Epithelial cell of esophagus (primary cell): Measurements from ENCODE around the gene ERO1B.
"Not testable (repeated sequence)": the region's sequence is repeated elsewhere in the genome, so short reads cannot be mapped to it uniquely, and the experiment has no call there.

Experiments used
- DNase-seq: peaks from one replicate; pipeline ENCODE4 v3.0.0; 2010; ENCODE audit warnings: low read depth
- H3K4me3 ChIP-seq: 2 replicates; pipeline ENCODE4 v1.5.1; 2011; ENCODE audit warnings: mild to moderate bottlenecking, low read length, control low read depth
- CTCF ChIP-seq: IDR thresholded peaks from 2 replicates; pipeline ENCODE4 v1.5.1; 2011; ENCODE audit warnings: low read depth, mild to moderate bottlenecking, low read length, control low read depth, inconsistent platforms; ENCODE audit not compliant: insufficient read depth; ENCODE audit errors: missing control alignments

Gene ERO1B

GRCh38 chr1:236281654-236282424 is at the start of gene ERO1B:
TSS of gene ERO1B (minus strand) at chr1:236281958. CDS start at chr1:236281783, 175 bp downstream.
- peak; percentile 97 for DNase-seq
- no peak for TF ChIP-seq CTCF
- peak within 1 kb of the TSS; percentile 76 for H3K4me3 ChIP-seq

GRCh38 chr1:236331412-236331811 is 49.7 kb upstream of the ERO1B start:
- not testable (repeated sequence) for DNase-seq, H3K4me3 ChIP-seq

GRCh38 chr1:236326432-236326831 is 44.7 kb upstream of the ERO1B start:
- no peak for DNase-seq
- TF ChIP-seq CTCF, result no peak
- H3K4me3 ChIP-seq, result no peak overlapping the region

- DNase-seq, result no peak
- no peak for TF ChIP-seq CTCF
- no peak overlapping the region for H3K4me3 ChIP-seq
These were observed 43.8 kb upstream of the ERO1B start for GRCh38 chr1:236325567-236325966.

- no peak for DNase-seq
- no peak overlapping the region for H3K4me3 ChIP-seq
- no peak for TF ChIP-seq CTCF
These were observed 42.2 kb upstream of the ERO1B start for GRCh38 chr1:236323819-236324411.

- DNase-seq, result no peak
- H3K4me3 ChIP-seq, result no peak overlapping the region
These were observed 41.0 kb upstream of the ERO1B start for GRCh38 chr1:236322566-236323409.

More at GRCh38 chr1:236322566-236323409, 41.0 kb upstream of the ERO1B start:
- TF ChIP-seq CTCF, result no peak
